Measurements from ENCODE around the gene COX8C. TPM values are rescaled to one million over a fixed set of nuclear protein-coding genes. Genes with fewer than 3 reads are reported as not detected.

COX8C gene, protein sequence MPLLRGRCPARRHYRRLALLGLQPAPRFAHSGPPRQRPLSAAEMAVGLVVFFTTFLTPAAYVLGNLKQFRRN
- not detected for total RNA-seq

DNA sequence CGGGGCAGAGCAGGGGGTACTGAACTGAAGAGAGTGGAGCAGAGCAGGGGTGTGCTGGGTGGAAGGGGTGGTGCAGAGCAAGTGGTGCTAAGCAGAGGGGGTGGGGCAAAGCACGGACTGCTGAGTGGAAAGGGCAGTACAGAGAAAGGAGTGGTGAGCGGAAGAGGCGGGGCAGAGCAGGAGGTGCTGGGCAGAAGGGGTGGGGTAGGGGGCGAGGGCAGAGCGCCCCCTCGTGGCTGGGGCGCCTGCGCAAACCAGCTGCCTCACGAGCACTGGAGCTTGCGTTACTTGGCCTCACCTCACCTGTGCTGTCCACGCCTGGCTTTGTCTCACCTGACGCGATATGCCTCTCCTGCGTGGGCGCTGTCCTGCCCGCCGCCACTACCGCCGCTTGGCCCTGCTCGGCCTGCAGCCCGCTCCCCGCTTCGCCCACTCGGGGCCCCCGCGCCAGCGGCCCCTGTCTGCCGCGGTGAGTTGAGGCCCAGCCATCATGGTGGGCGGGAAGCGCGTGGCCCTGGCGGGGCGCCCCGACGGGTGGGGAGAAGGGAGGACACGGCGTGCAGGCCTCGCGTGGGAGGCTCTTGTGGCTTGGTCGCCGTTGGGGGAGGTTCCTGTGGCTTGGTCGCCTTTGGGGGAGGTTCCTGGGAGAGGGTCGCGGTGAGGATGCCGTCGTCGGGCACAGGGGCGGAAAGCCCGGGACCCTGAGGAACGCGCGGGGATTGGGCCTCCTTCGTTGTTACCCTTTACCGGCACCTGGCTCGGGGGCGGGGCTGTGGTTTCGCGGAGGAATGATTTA, at the start of gene COX8C:
COX8C (plus strand) TSS at position 257 of the 796 bp plus-strand sequence; CDS start at position 344, 87 bp downstream.
- Mint-ChIP-seq H3K27ac (no peak within 1 kb of the TSS), H3K4me3 (no peak within 1 kb of the TSS), H3K9me3 (ENCODE audit: low read depth) (peaks cover 3% of the 10 kb centered on the region), H3K4me1 (no peaks in the 10 kb centered on the region), H3K27me3 (no peaks in the 10 kb centered on the region), H3K36me3 (ENCODE audit: low read depth) (peaks cover 1% of the 10 kb centered on the region)
- ChIA-PET POLR2A (no interaction called here), CTCF (no interaction called here)
- ATAC-seq (no peak), DNase-seq (no peak)
- intact Hi-C loops (cut with DNase I, micrococcal nuclease), result no loop called here

DNA sequence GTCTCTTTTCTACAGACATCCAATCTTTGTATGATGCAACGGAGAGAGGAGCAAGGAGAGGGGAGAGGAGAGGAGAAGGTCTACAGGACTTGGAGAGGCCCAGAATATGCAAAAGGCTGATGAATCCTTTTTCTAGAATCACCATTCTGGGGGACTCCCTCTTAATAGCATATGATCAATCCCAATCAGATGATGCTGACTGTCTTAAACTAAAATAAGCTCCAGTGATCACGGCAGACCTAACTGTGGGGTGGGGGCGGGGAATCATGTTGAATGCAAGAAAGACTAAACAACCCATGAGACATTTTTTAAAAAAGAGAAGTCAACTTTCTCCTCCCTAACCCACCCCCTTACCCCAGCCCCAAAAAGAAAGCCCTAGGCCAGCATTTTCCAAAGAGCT, 47.6 kb upstream of the COX8C start:
- Mint-ChIP-seq H3K4me3 (no peak overlapping the region), H3K36me3 (ENCODE audit: low read depth) (peaks cover 3% of the 10 kb centered on the region), H3K4me1 (peaks cover 14% of the 10 kb centered on the region), H3K9me3 (ENCODE audit: low read depth) (no peaks in the 10 kb centered on the region), H3K27ac (no peak overlapping the region), H3K27me3 (no peaks in the 10 kb centered on the region)
- intact Hi-C loops (cut with DNase I, micrococcal nuclease), result no loop called here
- POLR2A ChIA-PET, result no interaction called here
- DNase-seq (no peak), ATAC-seq (no peak)
- CTCF ChIA-PET, result interaction anchor here (0.6 kb wide), 1 partner anchor 736 kb away, joined by 3 read pairs; no protein-coding TSS in a partner anchor

DNA sequence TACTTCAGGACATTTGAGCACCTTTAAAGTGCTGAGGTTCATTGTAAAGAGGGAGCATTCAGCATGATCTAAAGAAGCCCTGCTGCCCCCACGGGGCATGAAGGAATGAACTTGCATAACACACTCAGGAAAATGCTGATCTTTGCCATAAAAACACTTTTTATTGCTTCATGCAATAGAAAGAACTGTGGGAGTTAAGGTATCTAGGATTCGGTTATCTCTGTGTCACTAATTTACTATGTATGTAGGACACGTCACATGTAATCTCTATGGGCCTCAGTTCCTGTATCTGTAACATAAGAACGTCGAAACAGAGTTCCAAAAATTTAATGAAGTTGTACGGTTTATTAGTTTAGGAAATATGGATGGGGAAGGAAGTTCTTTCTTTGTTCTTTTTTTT, 47.1 kb upstream of the COX8C start:
- H3K4me3 Mint-ChIP-seq, result no peak overlapping the region

DNA sequence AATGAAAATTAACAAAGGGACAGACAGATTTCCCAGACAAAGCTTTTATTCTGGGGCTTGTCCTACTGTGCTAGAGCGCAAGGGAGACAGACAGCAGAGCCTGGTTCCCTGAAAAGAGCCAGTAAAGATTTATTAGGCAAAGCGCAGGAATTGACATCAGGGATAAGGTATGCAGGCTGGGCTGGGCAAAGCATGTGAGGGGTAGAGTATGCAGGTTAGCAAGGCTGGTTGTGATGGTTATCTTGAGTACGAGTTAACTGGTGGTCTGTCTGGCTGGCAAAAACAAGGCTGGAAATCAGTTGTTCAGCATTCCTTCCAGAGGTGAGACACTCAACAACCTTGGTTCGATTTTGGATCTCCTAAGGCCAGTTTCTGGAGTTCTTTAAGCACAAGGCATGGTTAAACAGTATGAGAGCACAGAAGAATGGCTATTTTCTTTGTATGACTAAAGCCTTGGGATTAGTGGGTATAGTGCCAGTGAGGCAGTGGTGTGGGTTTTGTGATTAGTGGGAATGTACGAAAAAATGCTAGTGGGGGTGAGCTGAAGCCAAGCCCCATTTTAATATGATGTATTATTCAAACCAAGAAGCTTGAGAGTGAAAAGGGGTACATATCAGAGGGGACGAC, 45.0 kb upstream of the COX8C start:
- ATAC-seq (no peak), DNase-seq (no peak)
- CTCF ChIA-PET, result interaction anchor here (0.5 kb wide), 1 partner anchor 10 kb away, joined by 3 read pairs; no protein-coding TSS in a partner anchor
- no peaks in the 10 kb centered on the region for H3K27me3 Mint-ChIP-seq
- intact Hi-C loops (cut with DNase I, micrococcal nuclease), result no loop called here
- H3K36me3 Mint-ChIP-seq (ENCODE audit: low read depth), result no peaks in the 10 kb centered on the region
- no peak overlapping the region for H3K27ac Mint-ChIP-seq
- POLR2A ChIA-PET, result no interaction called here
- no peak overlapping the region for H3K4me3 Mint-ChIP-seq
- H3K9me3 Mint-ChIP-seq (ENCODE audit: low read depth), result no peaks in the 10 kb centered on the region
- peaks cover 16% of the 10 kb centered on the region for H3K4me1 Mint-ChIP-seq

More for the DNA sequence above, 47.1 kb upstream of the COX8C start:
- Mint-ChIP-seq H3K36me3 (ENCODE audit: low read depth) (no peaks in the 10 kb centered on the region), H3K27ac (no peak overlapping the region), H3K4me1 (peaks cover 14% of the 10 kb centered on the region), H3K27me3 (no peaks in the 10 kb centered on the region), H3K9me3 (ENCODE audit: low read depth) (no peaks in the 10 kb centered on the region)
- DNase-seq (no peak), ATAC-seq (no peak)
- ChIA-PET CTCF (no interaction called here), POLR2A (interaction anchor here (0.6 kb wide), 1 partner anchor 633 kb away, joined by 7 read pairs; no protein-coding TSS in a partner anchor)
- intact Hi-C loops (cut with DNase I, micrococcal nuclease), result no loop called here

DNA sequence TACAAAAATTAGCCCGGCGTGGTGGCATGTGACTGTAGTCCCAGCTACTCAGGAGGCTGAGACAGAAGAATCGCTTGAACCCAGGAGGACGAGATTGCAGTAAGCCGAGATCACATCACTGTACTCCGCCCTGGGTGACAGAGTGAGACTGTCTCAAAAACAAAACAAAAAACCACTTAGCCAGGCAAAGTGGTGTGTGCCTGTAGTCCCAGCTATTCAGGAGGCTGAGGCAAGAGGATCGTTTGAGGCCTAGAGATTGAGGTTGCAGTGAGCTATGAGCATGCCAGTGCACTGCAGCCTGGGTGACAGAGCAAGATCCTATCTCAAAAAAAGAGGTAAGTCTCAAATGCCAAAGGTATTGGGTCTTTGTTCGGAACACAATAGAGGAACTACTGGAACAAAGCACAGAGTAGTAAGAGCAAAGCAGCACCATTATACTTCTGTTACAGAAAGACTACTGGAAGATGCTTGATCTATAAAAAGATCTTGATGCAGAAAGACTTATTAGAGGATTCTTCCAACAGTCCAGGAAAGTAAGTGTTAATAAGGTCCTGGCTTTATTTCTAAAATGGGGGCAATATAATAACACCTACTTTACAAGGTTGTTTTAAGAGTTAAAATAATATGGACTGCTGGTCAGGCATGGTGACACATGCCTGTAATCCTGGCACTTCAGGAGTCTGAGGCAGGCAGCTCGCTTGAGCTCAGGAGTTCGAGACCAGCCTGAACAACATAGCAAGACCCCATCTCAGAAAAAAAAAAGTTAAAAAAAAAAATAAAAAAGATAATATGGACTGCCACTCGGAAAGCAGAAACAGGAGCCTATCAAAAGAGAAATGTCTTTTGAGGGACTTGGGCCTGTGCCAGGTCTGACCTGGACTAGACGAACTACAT, 44.0 kb upstream of the COX8C start:
- ChIA-PET POLR2A (no interaction called here), CTCF (interaction anchor here (0.6 kb wide), 1 partner anchor 24 kb away, joined by 3 read pairs; no protein-coding TSS in a partner anchor)
- Mint-ChIP-seq H3K27ac (no peak overlapping the region), H3K4me3 (no peak overlapping the region), H3K4me1 (peaks cover 21% of the 10 kb centered on the region), H3K9me3 (ENCODE audit: low read depth) (no peaks in the 10 kb centered on the region), H3K27me3 (no peaks in the 10 kb centered on the region), H3K36me3 (ENCODE audit: low read depth) (no peaks in the 10 kb centered on the region)
- no peak for ATAC-seq
- intact Hi-C loops (cut with DNase I, micrococcal nuclease), result no loop called here
- no peak for DNase-seq

DNA sequence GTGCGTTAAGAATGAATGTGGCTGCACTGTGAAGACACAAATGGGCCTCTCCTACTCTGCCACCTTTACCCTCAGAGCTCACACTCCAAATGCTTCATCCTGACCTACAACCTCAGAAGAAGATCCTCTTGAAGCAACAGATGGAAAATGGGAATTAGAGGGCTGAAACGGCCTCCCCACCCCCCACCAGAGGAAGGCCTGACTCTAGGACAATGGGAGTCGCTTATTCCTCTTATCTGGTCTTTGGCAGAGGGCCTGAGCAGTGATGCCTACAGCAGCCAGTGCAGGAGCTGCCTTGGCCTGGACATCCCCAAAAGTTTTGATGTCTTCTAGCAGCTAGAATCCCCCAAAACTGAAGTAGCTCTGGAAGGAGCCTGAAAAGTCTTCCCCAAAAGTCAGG, 43.3 kb upstream of the COX8C start:
- intact Hi-C loops (cut with DNase I, micrococcal nuclease), result no loop called here
- Mint-ChIP-seq H3K27me3 (no peaks in the 10 kb centered on the region), H3K4me1 (peaks cover 23% of the 10 kb centered on the region), H3K4me3 (no peak overlapping the region), H3K9me3 (ENCODE audit: low read depth) (no peaks in the 10 kb centered on the region), H3K36me3 (ENCODE audit: low read depth) (no peaks in the 10 kb centered on the region), H3K27ac (no peak overlapping the region)
- ChIA-PET POLR2A (no interaction called here), CTCF (no interaction called here)
- ATAC-seq (no peak), DNase-seq (no peak)

DNA sequence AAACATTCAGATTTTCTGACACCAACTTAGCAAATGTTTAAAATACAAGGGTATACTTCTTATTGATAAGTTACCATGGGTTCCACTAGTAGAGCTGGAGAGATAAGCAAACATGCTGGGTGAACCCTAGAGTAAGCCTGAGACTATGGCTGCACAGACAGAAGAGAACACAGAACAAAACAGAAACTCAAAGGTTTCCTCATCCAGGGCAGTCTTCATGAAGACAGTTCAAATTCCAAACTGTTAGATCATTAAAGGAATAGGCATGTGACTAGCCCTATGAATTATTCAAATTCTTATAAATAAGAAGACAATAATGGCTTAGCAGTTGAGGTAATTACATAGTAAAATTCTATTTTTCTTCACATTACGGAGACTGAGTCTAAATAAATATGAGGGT, 42.2 kb upstream of the COX8C start:
- Mint-ChIP-seq H3K9me3 (ENCODE audit: low read depth) (no peaks in the 10 kb centered on the region), H3K27ac (no peak overlapping the region), H3K36me3 (ENCODE audit: low read depth) (no peaks in the 10 kb centered on the region), H3K4me3 (no peak overlapping the region), H3K4me1 (peaks cover 29% of the 10 kb centered on the region), H3K27me3 (no peaks in the 10 kb centered on the region)
- DNase-seq, result no peak
- no peak for ATAC-seq
- intact Hi-C loops (cut with DNase I, micrococcal nuclease), result no loop called here
- ChIA-PET POLR2A (no interaction called here), CTCF (no interaction called here)

DNA sequence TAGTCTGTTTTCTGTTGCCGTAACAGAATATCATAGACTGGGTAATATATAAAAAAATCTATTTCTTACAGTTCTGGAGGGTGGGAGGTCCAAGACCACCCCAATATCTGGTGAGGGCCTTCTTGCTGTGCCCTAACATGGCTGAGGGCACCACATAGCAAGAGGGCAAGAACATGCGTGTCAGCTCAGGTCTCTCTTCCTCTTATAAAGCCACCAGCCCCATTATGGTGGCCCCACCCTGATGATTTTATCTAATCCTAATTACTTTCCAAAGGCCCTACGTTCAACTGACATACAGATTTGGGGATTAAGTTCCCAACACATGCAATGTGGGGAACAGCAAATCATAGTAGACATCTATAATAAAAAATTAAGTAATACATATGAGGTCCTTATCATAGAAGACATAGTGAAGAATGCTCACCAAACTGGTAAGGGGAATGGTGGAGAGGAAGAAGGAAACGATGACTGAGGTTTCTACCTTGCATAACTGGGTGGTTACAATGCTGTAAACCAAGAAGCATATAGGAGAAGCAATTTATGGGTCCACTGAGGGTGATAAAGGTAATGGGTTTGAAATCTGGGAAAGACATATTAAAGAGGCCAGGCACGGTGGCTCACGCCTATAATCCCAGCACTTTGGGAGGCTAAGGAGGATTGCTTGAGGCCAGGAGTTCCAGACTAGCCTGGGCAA, 41.1 kb upstream of the COX8C start:
- ATAC-seq, result no peak
- no peaks in the 10 kb centered on the region for H3K27me3 Mint-ChIP-seq
- CTCF ChIA-PET, result no interaction called here

DNA sequence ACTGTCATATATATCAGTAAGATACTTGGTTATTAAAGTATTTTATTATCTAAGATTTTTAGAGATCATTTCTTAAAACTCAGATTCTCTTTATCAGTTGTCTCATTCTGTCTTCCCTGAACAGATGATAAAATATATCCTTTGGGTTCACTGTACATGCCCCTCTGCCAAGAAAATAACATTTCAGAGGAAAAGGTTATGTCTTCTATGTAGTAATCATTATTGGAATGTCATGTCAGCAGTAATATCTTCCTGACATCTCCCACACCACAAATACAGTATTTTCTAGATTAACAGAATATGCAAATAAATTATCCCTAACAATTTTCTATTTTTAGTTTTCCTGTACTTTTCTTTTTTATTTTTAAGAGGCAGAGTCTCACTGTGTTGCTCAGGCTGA, 40.2 kb upstream of the COX8C start:
- Mint-ChIP-seq H3K4me1 (peaks cover 25% of the 10 kb centered on the region), H3K9me3 (ENCODE audit: low read depth) (no peaks in the 10 kb centered on the region), H3K27ac (no peak overlapping the region), H3K27me3 (no peaks in the 10 kb centered on the region), H3K36me3 (ENCODE audit: low read depth) (no peaks in the 10 kb centered on the region), H3K4me3 (no peak overlapping the region)
- intact Hi-C loops (cut with DNase I, micrococcal nuclease), result no loop called here
- CTCF ChIA-PET, result no interaction called here
- ATAC-seq, result no peak
- POLR2A ChIA-PET, result no interaction called here
- no peak for DNase-seq

More for the DNA sequence above, 41.1 kb upstream of the COX8C start:
- H3K4me3 Mint-ChIP-seq, result no peak overlapping the region
- no peaks in the 10 kb centered on the region for H3K36me3 Mint-ChIP-seq (ENCODE audit: low read depth)
- no peak overlapping the region for H3K27ac Mint-ChIP-seq
- DNase-seq, result no peak
- intact Hi-C loops (cut with DNase I, micrococcal nuclease), result no loop called here
- H3K9me3 Mint-ChIP-seq (ENCODE audit: low read depth), result no peaks in the 10 kb centered on the region
- POLR2A ChIA-PET, result no interaction called here
- peaks cover 27% of the 10 kb centered on the region for H3K4me1 Mint-ChIP-seq

DNA sequence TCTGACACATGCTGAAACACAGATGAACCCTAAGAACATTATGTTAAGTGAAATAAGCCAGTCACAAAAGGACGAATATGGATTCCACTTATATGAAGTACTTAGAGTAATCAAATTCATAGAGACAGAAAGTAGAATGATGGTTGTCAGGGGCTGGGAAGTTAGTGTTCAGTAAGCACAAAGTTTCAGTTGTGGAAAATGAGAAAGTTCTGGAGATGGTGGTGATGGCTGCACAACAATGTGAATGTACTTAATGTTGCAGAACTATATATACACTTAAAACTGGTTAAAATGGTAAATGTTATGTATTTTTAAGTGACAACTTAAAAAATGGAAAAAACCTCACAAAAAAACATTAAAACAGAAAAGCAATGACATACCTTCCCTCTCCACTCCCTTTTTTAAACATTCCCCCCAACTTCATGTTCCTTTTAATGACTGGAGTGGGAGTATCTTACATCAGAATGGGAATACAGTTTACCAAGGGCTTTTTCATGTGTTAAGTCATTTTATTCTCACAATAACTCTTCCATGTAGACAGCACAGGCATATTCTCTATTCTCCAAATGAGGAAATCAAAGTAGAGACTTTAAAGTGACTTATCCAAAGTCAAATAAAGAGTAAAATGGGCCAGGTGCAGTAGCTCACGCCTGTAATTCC, 38.2 kb upstream of the COX8C start:
- Mint-ChIP-seq H3K27ac (no peak overlapping the region), H3K27me3 (no peaks in the 10 kb centered on the region), H3K36me3 (ENCODE audit: low read depth) (no peaks in the 10 kb centered on the region), H3K9me3 (ENCODE audit: low read depth) (no peaks in the 10 kb centered on the region), H3K4me1 (peaks cover 22% of the 10 kb centered on the region), H3K4me3 (no peak overlapping the region)
- DNase-seq (no peak), ATAC-seq (no peak)
- CTCF ChIA-PET, result interaction anchor here (1.0 kb wide), 1 partner anchor 14 kb away, joined by 3 read pairs; no protein-coding TSS in a partner anchor
- intact Hi-C loops (cut with DNase I, micrococcal nuclease), result no loop called here
- POLR2A ChIA-PET, result interaction anchor here (0.5 kb wide), 1 partner anchor 19 kb away, joined by 3 read pairs; no protein-coding TSS in a partner anchor
